Measurements from ENCODE around the gene IER5.

DNA sequence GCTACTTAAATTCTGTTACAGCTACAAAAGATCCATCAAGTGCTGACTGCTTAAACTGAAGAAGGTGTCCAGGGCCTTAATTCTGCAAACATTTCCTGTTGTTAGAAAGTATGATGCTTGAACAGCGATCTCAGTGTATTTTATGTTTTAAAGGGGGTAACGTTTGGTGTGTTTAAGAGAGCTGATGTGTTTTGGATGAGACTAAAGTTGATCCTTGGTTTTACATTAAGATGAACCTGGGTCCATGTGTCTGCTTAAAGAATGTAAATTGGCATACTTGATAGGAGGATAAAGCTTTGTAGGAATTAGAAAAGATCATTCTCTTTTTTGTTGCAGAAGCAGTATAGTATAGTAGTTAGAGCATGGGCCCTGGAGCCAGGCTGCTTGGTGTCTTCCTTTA is 3.6 kb downstream of the IER5 start:
- TF ChIP-seq, protein P1, sequence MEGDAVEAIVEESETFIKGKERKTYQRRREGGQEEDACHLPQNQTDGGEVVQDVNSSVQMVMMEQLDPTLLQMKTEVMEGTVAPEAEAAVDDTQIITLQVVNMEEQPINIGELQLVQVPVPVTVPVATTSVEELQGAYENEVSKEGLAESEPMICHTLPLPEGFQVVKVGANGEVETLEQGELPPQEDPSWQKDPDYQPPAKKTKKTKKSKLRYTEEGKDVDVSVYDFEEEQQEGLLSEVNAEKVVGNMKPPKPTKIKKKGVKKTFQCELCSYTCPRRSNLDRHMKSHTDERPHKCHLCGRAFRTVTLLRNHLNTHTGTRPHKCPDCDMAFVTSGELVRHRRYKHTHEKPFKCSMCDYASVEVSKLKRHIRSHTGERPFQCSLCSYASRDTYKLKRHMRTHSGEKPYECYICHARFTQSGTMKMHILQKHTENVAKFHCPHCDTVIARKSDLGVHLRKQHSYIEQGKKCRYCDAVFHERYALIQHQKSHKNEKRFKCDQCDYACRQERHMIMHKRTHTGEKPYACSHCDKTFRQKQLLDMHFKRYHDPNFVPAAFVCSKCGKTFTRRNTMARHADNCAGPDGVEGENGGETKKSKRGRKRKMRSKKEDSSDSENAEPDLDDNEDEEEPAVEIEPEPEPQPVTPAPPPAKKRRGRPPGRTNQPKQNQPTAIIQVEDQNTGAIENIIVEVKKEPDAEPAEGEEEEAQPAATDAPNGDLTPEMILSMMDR (IDR thresholded peaks at IDR 0.05; ENCODE audit: poor library complexity, severe bottlenecking), result no peak
- no peak for TF ChIP-seq POLR2AphosphoS5 (IDR thresholded peaks at IDR 0.05)
- TF ChIP-seq, protein P2, sequence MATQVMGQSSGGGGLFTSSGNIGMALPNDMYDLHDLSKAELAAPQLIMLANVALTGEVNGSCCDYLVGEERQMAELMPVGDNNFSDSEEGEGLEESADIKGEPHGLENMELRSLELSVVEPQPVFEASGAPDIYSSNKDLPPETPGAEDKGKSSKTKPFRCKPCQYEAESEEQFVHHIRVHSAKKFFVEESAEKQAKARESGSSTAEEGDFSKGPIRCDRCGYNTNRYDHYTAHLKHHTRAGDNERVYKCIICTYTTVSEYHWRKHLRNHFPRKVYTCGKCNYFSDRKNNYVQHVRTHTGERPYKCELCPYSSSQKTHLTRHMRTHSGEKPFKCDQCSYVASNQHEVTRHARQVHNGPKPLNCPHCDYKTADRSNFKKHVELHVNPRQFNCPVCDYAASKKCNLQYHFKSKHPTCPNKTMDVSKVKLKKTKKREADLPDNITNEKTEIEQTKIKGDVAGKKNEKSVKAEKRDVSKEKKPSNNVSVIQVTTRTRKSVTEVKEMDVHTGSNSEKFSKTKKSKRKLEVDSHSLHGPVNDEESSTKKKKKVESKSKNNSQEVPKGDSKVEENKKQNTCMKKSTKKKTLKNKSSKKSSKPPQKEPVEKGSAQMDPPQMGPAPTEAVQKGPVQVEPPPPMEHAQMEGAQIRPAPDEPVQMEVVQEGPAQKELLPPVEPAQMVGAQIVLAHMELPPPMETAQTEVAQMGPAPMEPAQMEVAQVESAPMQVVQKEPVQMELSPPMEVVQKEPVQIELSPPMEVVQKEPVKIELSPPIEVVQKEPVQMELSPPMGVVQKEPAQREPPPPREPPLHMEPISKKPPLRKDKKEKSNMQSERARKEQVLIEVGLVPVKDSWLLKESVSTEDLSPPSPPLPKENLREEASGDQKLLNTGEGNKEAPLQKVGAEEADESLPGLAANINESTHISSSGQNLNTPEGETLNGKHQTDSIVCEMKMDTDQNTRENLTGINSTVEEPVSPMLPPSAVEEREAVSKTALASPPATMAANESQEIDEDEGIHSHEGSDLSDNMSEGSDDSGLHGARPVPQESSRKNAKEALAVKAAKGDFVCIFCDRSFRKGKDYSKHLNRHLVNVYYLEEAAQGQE (IDR thresholded peaks at IDR 0.05; ENCODE audit: borderline replicate concordance), result no peak
- TF ChIP-seq EP300 (conservative IDR thresholded peaks at IDR 0.05; ENCODE audit: poor library complexity, severe bottlenecking), result no peak
- TF ChIP-seq EZH2 (IDR thresholded peaks at IDR 0.05; ENCODE audit: borderline replicate concordance, insufficient read depth, low read length, poor library complexity, severe bottlenecking), result no peak
- no peak for TF ChIP-seq RAD21 (conservative IDR thresholded peaks at IDR 0.05)
- no peak for TF ChIP-seq MXI1 (conservative IDR thresholded peaks at IDR 0.05; ENCODE audit: poor library complexity, severe bottlenecking)
- TF ChIP-seq TAF1 (IDR thresholded peaks at IDR 0.05; ENCODE audit: low read depth), result no peak
- no peak for TF ChIP-seq SMC3 (conservative IDR thresholded peaks at IDR 0.05; ENCODE audit: poor library complexity)
